Skin of body (tissue), 2 donors: Measurements from ENCODE around the gene CCDC13. TPM values are rescaled to one million over a fixed set of nuclear protein-coding genes. Genes with fewer than 3 reads are reported as not detected.
"Not testable (repeated sequence)": the region's sequence is repeated elsewhere in the genome, so short reads cannot be mapped to it uniquely, and the experiment has no call there.

Experiments used
- DNase-seq: peaks from one replicate; lab custom pipeline; 2025; lab: John Stamatoyannopoulos, UW
- total RNA-seq: library from RNA; depleted of rRNA; stranded (reverse); fragments of >200 nt; gene quantifications from one replicate; pipeline ENCODE4 v1.2.3, GENCODE V29; 2014

The CCDC13 gene, protein sequence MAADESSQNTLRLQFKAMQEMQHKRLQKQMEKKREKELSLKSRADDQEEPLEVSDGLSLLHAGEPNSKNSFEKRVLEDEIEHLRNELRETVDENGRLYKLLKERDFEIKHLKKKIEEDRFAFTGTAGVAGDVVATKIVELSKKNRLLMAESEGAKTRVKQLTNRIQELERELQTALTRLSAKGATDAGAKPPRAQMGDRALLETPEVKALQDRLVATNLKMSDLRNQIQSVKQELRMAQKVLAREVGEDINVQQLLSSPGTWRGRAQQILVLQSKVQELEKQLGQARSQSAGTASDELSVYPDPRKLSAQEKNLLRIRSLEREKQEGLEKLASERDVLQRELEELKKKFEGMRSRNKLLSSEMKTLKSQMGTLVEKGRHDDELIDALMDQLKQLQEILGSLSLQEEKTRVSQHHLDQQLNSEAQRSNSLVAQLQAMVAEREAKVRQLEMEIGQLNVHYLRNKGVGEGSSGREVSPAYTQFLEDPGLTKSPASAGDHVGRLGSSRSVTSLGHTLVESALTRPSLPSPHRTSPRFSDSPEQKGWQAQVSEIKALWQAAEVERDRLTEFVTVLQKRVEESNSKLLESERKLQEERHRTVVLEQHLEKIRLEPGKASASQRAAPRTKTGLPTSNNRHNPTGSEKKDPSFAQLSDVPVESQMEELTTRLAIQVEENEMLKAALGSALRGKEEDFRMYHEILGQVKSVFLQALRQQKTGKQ
- total RNA-seq, result 0.69 TPM

DNA sequence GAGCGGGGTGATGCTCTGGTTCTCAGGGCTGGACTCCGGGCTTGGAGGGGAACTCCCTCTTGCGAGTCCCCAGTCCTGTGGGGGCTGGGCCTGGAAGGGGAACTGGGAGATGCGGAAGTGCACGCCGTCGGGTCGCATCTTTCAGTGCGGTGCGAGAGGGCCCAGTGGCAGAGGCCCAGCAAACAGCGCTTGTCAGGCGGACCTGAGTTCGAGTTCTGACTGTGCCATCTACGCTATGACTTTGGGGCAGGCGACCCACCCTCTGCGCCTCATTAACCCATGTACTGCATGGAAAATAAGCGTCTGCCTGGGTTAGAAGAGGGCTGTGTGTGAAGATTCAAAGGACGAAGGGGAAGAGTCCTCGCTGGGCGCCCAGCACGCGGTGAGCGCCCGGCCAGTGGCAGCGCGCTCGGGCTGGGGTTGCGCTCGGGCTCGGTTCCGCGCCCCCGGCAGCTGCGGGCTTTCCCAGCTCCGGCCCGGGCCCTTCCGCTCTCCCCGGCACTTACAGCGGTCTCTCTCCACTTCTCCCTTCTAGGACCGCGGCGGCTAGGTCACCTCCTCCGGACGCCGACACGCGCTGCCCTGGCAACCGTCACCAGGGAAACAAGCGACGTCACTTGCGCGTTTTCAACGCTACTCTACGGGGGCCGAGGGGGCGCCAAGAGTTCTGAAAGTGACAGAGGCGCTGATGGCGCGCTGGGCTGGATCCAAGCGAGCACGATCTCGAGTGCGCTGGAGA is at the start of gene CCDC13:
Gene CCDC13 (minus strand): TSS at position 584 of the 739 bp plus-strand sequence. CDS start 14,908 bp downstream, outside the sequence.
- DNase-seq, result peak; percentile 75

DNA sequence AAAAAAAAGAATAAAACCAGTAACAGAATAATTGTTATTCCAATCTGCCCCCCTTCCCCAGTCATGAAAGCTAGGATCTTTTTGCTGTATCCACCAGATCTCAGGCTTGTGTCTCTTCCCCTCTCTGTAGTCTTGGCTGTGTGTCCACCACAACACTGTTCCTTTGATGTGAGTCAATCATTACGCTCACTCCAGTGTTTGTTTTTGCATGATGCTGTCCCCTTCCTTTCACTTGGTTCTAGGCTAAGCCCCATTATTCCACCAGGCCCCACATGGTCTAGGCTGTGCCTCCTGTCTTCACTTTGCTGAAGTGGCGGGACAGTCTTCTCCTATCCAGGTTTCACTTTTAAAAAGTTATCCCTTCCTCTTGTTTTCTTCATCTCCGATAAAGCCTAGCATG is 49.8 kb upstream of the CCDC13 start:
- no peak for DNase-seq

DNA sequence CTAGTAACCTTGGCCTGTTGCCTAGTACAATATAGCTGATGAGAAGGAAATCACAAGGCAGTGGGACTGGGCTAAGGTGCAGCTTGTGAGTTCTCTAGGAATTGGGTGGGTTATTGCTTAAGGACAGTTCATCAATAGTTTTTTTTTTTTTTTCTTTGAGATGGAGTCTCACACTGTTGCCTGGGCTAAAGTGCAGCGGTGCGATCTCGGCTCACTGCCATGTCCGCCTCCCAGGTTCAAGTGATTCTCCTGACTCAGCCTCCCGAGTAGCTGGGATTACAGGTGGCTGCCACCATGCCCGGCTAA is 47.6 kb upstream of the CCDC13 start:
- no peak for DNase-seq

DNA sequence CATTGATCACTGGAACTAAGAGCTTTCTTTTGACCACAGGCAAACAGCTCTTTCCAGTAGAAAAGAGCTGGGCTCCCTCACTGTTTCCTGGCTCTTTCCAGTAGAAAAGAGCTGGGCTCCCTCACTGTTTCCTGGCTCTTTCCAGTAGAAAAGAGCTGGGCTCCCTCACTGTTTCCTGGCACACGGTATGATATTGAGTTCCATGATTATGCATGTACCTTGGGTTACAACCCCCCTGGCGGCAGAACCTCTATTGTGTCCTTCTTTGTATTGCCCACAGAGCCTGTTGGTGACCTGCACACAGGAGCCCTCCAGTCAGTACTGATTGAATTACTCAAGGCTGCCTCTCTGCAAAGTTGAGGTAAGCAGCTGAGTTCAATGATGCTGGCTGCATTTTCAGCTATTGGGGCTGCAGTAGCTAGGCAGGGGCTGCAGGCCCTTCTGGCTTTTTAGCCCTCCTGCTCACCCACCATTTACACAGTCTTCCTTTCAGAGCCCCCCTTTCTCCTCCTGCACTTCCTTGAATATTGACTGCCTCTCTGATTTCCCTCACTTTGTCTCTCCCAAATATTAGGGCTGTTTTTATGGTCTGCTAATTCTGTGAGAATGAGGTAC is 46.4 kb upstream of the CCDC13 start:
- DNase-seq, result no peak

DNA sequence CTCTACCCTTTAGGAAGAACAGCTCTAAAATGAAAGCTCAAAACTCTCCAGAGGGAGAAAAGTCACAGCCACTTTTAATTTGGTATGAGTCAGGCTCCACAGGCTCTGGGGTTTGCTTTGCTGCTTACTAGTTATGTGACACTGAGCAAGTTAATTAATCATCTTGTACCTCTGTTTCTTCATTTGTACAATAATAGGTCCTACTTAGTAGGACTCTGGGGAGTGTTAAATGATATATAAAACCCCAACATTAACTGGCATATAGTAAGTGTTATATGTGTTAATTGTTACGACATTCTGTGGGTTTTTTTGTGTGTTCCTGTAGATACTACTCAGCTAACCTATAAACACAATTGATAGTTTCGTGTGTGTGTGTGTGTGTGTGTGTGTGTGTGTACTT is 42.8 kb upstream of the CCDC13 start:
- DNase-seq, result no peak

DNA sequence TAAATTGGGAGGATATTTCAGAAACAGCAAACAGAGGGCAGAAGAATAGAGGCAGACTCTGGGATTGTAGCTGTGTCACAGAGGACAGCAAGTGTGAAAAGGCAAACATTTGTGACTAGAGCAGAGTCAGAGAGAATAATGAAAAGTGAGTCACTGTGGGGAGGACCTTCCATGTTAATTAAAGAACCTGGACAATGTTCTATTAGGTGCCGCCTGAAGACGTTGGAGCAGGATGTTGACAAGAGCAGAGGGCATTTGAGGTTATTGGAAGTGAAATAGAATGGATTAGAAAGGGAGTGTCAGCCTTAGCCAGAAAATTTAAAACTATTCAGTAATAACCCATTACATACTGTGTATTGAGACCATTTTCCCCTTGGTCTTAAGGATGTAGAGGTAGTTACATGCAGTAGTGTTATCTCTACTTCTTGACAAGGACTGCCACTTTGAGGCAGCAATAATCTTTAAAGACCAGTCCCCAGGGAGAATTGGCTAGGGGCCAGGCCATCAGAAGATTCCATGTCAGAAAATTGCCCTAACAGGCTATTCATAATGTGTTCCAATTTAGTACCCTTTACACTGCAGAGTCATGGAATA is 42.0 kb upstream of the CCDC13 start:
- DNase-seq, result no peak

DNA sequence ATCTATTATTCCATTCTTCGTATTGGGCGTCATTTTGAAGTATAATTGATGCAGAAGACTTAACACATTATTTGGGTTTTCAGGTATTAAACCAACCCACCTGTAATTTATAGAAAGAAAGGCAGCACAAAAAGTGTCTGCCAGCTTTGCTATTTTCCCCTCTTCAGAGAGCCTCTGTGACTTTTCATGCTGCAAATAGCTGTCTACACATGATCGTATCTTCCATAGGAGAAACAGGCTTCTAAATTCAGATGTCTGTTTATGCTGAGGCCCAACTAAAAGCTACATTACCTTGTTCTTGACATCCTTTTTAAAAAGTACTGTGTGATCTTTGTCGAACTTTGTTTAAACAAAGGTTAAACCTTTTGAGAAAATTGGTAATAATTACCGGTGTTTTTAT is 41.2 kb upstream of the CCDC13 start:
- no peak for DNase-seq

DNA sequence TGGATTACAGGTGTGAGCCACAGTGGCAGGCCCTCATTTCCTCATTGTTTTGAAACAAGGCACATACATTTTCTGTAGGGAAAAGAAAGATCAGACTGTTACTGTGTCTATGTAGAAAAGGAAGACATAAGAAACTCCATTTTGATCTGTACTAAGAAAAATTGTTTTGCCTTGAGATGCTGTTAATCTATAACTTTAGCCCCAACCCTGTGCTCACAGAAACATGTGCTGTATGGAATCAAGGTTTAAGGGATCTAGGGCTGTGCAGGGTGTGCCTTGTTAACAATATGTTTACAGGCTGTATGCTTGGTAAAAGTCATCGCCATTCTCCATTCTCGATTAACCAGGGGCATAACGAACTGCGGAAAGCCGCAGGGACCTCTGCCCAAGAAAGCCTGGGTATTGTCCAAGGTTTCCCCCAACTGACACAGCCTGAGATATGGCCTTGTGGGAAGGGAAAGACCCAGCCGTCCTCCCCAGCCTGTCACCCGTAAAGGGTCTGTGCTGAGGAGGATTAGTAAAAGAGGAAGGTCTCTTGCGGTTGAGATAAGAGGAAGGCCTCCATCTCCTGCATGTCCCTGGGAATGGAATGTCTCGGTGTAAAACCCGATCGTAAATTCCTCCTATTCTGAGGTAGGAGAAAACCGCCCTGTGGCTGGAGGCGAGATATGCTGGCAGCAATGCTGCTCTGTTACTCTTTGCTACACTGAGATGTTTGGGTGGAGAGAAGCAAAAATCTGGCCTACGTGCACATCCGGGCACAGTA is 38.2 kb upstream of the CCDC13 start:
- DNase-seq, result not testable (repeated sequence)

DNA sequence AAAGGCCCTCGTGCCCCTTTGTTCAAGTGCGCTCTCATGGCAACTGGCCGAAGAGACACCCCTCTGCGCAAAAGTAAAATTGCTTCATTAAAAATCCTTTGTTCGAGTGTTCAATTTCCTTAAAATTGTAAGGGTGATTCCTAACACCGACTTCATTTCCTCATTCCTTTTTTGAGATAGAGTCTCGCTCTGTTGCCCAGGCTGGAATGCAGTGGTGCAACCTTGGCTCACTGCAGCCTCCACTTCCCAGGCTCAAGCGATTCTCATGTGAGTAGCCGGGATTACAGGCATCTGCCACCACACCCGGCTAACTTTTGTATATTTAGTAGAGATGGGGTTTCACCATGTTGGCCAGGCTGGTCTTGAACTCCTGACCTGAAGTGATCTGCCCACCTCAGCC is 37.7 kb upstream of the CCDC13 start:
- DNase-seq, result not testable (repeated sequence)

DNA sequence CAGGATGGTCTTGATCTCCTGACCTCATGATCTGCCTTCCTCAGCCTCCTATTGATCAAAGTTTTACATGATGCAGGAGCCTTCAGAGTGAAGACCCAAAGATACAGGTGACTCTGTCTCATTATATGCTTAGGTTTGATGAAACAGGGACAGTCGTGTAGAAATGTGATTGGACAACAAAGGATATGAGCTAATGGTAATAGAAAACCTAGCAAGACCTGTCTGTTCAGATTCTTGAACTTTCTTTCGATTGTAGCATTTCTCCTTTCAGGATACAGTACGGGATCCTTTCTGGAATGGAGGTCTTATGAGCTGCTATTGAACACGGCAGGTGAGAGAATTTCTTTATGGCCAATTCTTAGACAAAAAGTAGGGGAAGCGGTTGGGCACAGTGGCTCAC is 36.1 kb upstream of the CCDC13 start, which contains the start of gene ACKR2:
Gene ACKR2 (plus strand): TSS at position 244 of the 400 bp plus-strand sequence. CDS start 55,058 bp downstream, outside the sequence.
- DNase-seq, result no peak

DNA sequence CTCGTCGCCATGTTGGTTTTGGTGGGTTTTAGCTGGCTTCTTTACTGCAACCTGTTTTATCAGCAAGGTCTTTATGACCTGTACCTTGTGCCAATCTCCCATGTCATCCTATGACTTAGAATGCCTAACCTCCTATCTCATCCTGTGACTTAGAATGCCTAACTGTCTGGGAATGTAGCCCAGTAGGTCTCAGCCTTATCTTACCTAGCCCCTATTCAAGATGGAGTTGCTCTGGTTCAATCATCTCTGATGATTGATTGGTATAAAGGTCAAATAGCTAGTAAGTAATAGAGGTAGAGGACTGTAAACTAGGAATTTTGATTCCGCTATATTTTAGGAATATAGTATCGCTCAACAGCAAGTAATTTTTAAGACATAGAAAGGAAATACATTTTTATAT is 34.9 kb upstream of the CCDC13 start:
- no peak for DNase-seq

DNA sequence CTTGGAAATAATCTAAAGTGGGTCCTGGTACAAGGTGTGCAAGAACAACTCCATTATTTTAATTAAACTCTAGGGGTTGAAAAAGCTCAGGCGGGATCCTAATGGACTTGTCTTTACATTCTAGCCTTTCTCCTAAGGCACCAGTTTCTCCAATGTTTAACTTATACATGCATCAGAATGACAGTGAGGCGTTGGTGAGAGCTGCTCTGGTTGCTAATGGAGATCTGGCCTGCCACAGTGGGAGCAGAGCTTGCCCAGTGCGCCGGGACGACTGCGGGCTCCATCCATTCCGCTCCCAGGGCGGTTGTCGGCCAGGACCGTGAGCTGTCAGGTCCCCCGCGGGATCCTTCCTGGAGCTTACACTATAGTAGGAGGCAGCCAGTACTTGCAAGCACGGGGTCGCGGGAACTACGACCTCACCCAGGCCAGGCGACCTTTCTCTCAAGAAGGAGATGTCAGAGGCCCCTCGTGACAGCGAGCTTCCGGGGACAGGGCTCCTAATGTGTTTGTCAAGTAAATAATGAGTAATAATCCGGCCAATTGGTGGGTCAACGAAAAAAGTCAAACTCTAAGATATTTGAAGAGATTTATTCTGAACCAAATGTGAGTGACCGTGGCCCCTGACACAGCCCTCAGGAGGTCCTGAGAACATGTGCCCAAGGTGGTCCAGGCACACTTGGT is 32.2 kb upstream of the CCDC13 start:
- DNase-seq, result no peak

DNA sequence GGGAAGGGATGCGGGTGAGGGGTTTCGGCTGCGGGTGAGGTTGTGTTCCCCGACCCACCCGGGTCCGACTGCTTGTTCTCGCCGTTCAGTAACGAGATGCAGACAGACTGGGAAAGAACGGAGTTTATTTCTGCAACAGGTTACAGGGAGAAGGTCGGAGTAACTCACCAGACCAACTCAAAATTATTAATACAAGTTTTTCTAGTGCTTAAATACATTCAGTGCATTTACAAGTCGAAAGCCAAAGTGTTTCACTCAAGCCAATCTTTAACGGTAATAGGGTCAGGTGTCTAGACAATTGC is 31.7 kb upstream of the CCDC13 start:
- no peak for DNase-seq

DNA sequence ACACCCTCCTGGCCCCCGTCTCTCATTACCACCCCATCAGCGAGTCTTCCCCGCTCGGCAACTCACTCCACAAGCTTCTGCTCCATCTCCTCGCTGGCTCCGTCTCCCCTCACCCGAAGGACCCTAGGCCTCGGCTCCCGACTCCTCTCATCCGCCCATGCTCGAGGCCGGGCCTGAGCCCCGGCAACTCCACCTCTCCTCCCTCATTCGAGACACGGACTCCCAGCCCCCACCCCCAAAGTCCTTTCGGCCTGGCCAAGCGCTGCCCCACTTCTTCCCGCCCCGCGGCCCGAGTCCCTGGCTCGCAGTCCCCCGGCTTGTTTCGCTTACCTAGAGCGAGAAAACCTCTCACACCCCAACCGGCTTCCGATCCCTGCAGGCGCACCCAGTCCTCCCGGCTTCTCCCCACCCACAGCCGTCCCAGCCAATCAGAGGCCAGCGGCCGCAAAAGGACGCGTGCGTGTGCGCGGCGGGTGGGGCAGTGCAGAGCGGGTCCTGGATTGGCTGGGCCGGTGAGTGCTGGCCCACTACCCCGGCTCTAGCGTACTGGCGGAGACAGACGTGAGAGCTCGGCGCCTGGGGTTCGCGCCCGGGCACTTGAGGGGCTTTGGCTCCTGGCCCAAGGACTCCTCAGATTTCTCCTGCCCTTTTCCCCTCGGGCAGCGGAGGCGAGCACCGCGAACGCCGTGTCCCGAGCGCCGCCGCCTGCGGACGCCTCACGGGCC is 31.2 kb upstream of the CCDC13 start, which contains the start of gene HIGD1A:
Gene HIGD1A (minus strand): TSS at position 385 of the 725 bp plus-strand sequence. CDS start 10,237 bp downstream, outside the sequence.
- DNase-seq, result peak; percentile 93

DNA sequence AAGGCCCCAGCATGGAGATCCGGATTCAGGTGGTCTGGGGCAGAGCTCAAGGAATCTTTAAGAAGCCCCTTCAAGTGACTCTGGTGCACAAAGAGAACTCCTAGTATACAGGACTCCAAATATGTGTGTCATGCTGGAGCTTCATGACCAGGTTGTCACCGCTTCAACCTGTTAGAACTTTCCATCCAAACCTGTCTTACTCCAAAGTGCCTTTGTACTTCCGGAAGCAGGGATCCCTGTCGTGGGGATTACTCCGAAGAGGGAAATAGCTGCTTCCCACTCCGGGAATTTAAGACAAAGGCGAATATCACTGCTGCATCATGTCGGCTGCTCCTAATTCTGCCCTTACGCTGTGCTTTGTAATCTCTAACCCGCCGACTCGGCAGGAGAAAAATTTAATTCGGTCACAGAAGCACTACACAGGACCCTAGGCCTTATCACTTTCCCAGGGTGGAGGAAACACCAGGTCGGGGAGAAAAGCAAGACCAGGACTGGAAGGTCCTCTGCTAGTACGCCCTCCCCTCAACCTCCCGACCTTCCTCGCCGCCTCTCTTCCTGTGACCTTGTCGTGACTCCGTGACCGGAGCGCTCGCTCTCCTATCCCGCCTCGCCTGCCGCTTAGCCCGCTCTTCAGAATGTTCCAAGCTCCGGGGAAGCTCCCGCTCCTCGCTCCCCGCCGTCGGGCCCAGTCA is 30.5 kb upstream of the CCDC13 start:
- no peak for DNase-seq

DNA sequence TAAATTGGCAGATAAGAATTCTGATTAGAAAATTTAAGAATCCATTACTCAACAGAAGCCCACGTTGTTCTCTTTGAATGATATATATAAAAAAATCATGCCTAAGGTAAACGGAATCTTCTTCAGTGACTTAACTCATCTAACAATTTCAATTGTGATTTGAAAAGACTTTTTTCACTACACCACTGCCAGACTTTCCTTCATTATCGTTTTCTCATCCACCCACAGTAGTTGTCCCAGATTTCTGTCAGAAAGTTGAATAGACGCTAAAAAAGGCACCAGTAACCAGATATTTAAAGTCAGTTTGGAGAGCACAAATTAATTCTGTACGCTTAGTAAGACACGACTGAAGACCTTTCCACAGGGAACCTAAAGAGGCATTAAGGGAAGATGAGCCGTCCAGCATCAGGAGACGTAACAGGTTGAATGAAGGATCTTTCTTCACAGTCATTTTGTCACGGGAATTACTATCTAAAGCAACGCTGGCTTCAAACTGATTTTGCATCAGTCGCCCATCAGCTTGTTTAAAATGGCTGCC is 29.9 kb upstream of the CCDC13 start:
- no peak for DNase-seq

DNA sequence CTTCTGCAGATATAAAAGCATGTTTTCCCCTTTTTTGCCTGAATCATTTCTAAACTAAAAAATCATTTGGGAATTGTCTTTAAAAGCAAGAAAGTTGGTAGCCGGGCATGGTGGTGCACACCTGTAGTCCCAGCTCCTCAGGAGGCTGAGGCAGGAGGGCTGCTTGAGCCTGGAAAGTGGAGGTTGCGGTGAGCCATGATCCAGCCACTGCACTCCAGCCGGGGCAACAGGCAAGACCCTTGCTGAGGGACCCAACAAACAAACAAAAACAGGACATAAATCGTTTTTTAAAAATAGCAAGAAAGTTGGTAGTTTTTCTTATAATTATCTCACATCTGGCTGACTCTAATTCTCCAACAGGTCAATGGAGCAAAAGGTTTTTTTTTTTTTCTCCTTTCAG is 28.7 kb upstream of the CCDC13 start:
- no peak for DNase-seq

DNA sequence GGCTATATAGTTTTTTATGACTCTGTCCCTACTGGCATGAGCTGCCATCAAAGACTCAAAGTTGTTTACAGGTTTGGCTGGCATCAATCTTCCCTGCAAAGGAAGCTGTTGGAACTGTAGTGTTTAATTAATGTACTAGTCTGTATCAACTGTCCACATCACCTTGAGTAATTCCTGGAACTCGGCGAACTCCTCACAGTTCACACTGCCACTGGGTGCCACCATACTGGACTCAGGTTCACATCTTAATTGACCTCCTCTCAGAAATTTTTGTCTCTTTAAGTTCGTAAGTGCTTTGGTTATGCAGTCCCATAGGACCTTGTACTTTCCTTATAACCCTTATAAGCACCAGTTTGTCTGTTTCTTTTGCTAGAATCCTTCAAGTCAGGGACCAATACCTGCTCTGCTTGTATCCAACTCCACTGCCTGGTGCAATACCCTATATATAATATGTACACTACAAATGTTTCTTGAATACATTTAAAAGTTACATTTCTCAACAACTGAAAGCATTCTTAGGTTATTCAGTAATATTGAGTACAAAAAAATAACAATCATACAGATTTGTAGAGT is 28.1 kb upstream of the CCDC13 start:
- DNase-seq, result no peak
